K562 (cell line): Measurements from ENCODE around the gene FGF22. TPM values are rescaled to one million over a fixed set of nuclear protein-coding genes. Genes with fewer than 3 reads are reported as not detected.

ENCODE experiments used
- ATAC-seq: fragments of 200-7000 bp; cut with Tn5 transposase; 3 replicates; pipeline ENCODE4 v1.9.1; 2020; ENCODE audit warnings: moderate library complexity
- BruUV-seq: library from RNA; stranded (reverse); fragments of 400-500 nt; replicated peaks from 2 replicates; lab custom pipeline; 2021; lab: Mats Ljungman, UMichigan
- CTCF ChIA-PET: fragments of 300-600 bp; formaldehyde crosslinking; extraction: SDS; loops from one replicate; lab custom pipeline; 2021; ENCODE audit warnings: low intra/inter-chr PET ratio; lab: Yijun Ruan, JAX
- POLR2A ChIA-PET: fragments of 300-600, 350-650 bp; sonication (Branson Sonifier 250); formaldehyde crosslinking; extraction: SDS; loops from one replicate; lab custom pipeline; 2021; ENCODE audit warnings: antibody characterized with exemption, inconsistent platforms; lab: Yijun Ruan, JAX
- DNase-seq, 4 experiments: peaks; one replicate each; pipeline versions ENCODE4 v3.0.0 to v3.0.0-alpha.2; 2011 to 2018; ENCODE audit warnings: low spot score in 3 of 4, mixed read lengths in 3 of 4; ENCODE audit errors: extremely low read depth in 1 of 4
- FAIRE-seq: peaks from 2 replicates; lab custom pipeline; 2011; peaks lifted over from hg19 to GRCh38; lab: Jason Lieb, UNC
- H2AFZ ChIP-seq: 2 replicates; pipeline ENCODE4 v1.6.0; 2011; ENCODE audit warnings: low read depth, low read length, control low read depth, inconsistent platforms
- H3K27ac ChIP-seq: fragments of 200-600 bp; 3 replicates; pipeline ENCODE4 v1.8.0; 2011; ENCODE audit warnings: low read depth, mild to moderate bottlenecking, control low read depth, inconsistent platforms, low read length, moderate library complexity, mixed read lengths; ENCODE audit errors: extremely low read depth
- H3K27me3 ChIP-seq, 2 experiments: fragments of 300-600 bp in 1 of 2; 2 replicates in 1 of 2; 3 replicates in 1 of 2; pipeline versions ENCODE4 v1.6.0 to v1.8.0; 2011; ENCODE audit warnings: inconsistent platforms in 2 of 2, low read length in 2 of 2, mild to moderate bottlenecking in 1 of 2, mixed read lengths in 1 of 2, moderate library complexity in 1 of 2; ENCODE audit not compliant: control insufficient read depth in 2 of 2, insufficient read depth in 2 of 2
- H3K36me3 ChIP-seq: fragments of 300-600 bp; 3 replicates; pipeline ENCODE4 v1.8.0; 2011; ENCODE audit warnings: mild to moderate bottlenecking, low read length, inconsistent platforms; ENCODE audit not compliant: control insufficient read depth, insufficient read depth
- H3K4me1 ChIP-seq, 2 experiments: fragments of 200-600 bp in 1 of 2; replicated peaks in 1 of 2; 2 replicates in 1 of 2; 3 replicates in 1 of 2; pipeline versions ENCODE4 v1.5.1 to v1.8.0; 2011; ENCODE audit warnings: inconsistent platforms in 2 of 2, low read length in 2 of 2, mild to moderate bottlenecking in 1 of 2, mixed read lengths in 1 of 2, moderate library complexity in 1 of 2; ENCODE audit not compliant: control insufficient read depth in 2 of 2, insufficient read depth in 2 of 2
- H3K4me2 ChIP-seq: 2 replicates; pipeline ENCODE4 v1.6.1; 2011; ENCODE audit warnings: low read length, control low read depth, inconsistent platforms, mixed read lengths; ENCODE audit not compliant: insufficient read depth
- H3K4me3 ChIP-seq: fragments of 200-600 bp; sonication (generic), shearing (Covaris generic); 2 replicates; pipeline ENCODE4 v1.5.1; 2016; ENCODE audit warnings: control low read depth, inconsistent platforms
- H3K79me2 ChIP-seq: fragments of 200-600 bp; 3 replicates; pipeline ENCODE4 v1.8.0; 2011; ENCODE audit warnings: low read length, inconsistent platforms; ENCODE audit not compliant: control insufficient read depth, insufficient read depth
- H3K9ac ChIP-seq, 2 experiments: 2 replicates each; pipeline versions ENCODE4 v1.6.0 to v1.6.1; 2011; ENCODE audit warnings: low read depth in 2 of 2, low read length in 2 of 2, control low read depth in 1 of 2, inconsistent platforms in 1 of 2, mild to moderate bottlenecking in 1 of 2, mixed read lengths in 1 of 2; ENCODE audit not compliant: insufficient read depth in 1 of 2
- H3K9me1 ChIP-seq: one replicate; pipeline ENCODE4 v1.6.0; 2011; ENCODE audit warnings: inconsistent platforms, mild to moderate bottlenecking, low read length, moderate library complexity; ENCODE audit not compliant: control insufficient read depth, insufficient read depth
- H3K9me3 ChIP-seq: replicated peaks from 2 replicates; pipeline ENCODE4 v1.5.1; 2011; ENCODE audit warnings: low read depth, low read length, inconsistent platforms; ENCODE audit not compliant: control insufficient read depth, insufficient read depth
- H4K20me1 ChIP-seq: replicated peaks from 2 replicates; pipeline ENCODE4 v1.6.1; 2011; ENCODE audit warnings: low read length, inconsistent platforms, mixed read lengths; ENCODE audit not compliant: control insufficient read depth, insufficient read depth
- ZNF134 ChIP-seq: fragments of 250-450 bp; sonication (Bioruptor Pico); conservative IDR thresholded peaks from 2 replicates; pipeline ENCODE4 v1.4.0; 2020
- WGBS: fragments of 100-300 bp; shearing (Covaris generic); methylation state at CpG from one replicate; pipeline ENCODE4 v1.1.6; 2016; ENCODE audit warnings: low coverage, mixed read lengths; ENCODE audit not compliant: insufficient coverage; ENCODE audit errors: missing lambda C conversion rate; 5-methylcytosine and 5-hydroxymethylcytosine counted together
- in situ Hi-C: fragments of 300-500 bp; cut with MboI; formaldehyde crosslinking; loops from 4 replicates; pipeline ENCODE4 v1.15.0; 2018; ENCODE audit warnings: inconsistent platforms, mixed read lengths
- intact Hi-C: fragments of 100-400 bp; cut with micrococcal nuclease; formaldehyde crosslinking; loops from 2 replicates; pipeline ENCODE4 v1.14.2; 2022
- polyA plus RNA-seq, 8 experiments: library from polyadenylated mRNA; depleted of rRNA in 4 of 8; stranded (reverse) in 5 of 8; unstranded in 3 of 8; fragments of >200 nt; fragmentation: Nextera tagmentation in 2 of 8; fragmentation: Illumina TruSeq in 1 of 8; extraction: Ambion mirVana in 2 of 8; extraction: Trizol in 1 of 8; gene quantifications; 2 replicates each; pipeline versions ENCODE4 v1.2.1 to v1.2.3, GENCODE V29; 2011 to 2014; ENCODE audit warnings: inconsistent platforms in 1 of 8, missing spikeins in 1 of 8
- total RNA-seq, 7 experiments: library from RNA; depleted of rRNA in 6 of 7; stranded (reverse); fragments of >200 nt in 6 of 7; fragmentation: Illumina TruSeq in 2 of 7; extraction: Trizol in 2 of 7; gene quantifications; 2 replicates each; pipeline versions ENCODE4 v1.2.1 to v1.2.3, GENCODE V29; 2011 to 2021; ENCODE audit warnings: low replicate concordance in 1 of 7
- TF ChIP-seq, protein P1 (sequence below): fragments of 250-450 bp; sonication (Bioruptor Pico); IDR thresholded peaks from 2 replicates; pipeline ENCODE4 v1.4.0; 2020; ENCODE audit warnings: mild to moderate bottlenecking, moderate library complexity

FGF22 gene
- total and polyA plus RNA-seq, 9 of the 15 experiments (the other 6 are each of a cell fraction or from before 2014, with no cell fraction given) = 0.14 to 2.2 (median 0.86) TPM; not detected in 4

DNA sequence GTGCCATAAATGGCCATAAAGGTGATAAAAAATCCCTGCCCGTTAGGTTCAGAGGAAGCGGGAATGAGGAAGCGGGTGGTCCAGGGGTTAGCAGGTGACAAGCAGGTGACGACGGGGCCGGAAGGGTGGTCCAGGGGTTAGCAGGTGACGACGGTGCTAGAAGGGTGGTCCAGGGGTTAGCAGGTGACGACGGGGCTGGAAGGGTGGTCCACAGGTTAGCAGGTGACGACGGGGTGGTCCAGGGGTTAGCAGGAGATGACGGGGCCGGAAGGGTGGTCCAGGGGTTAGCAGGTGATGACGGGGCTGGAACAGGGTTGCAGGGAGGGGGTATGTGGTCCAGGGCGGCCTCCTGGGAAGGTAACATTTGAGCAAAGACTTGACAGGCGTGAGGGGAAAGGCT lies 49.3 kb downstream of the FGF22 start:
- H3K4me1 ChIP-seq = peaks cover 0 to 33% of the 10 kb centered on the region in 2 experiments; a peak in 2 of 5 replicates
- BruUV-seq = no TSS peak
- no peak overlapping the region for H3K4me2 ChIP-seq
- ChIA-PET CTCF (no interaction called here), POLR2A (interaction anchor here (0.8 kb wide), 1 partner anchor 13 kb away, joined by 3 read pairs; no protein-coding TSS in a partner anchor)
- H3K9me3 ChIP-seq = no peaks in the 10 kb centered on the region
- no peak overlapping the region for H3K27ac ChIP-seq
- no peaks in the 10 kb centered on the region for H3K9me1 ChIP-seq
- H3K4me3 ChIP-seq = no peak overlapping the region
- in situ Hi-C loops = no loop called here
- peak; percentile 73 for TF ChIP-seq ZNF134 (CRISPR knock-in tag)
- TF ChIP-seq, protein P1, sequence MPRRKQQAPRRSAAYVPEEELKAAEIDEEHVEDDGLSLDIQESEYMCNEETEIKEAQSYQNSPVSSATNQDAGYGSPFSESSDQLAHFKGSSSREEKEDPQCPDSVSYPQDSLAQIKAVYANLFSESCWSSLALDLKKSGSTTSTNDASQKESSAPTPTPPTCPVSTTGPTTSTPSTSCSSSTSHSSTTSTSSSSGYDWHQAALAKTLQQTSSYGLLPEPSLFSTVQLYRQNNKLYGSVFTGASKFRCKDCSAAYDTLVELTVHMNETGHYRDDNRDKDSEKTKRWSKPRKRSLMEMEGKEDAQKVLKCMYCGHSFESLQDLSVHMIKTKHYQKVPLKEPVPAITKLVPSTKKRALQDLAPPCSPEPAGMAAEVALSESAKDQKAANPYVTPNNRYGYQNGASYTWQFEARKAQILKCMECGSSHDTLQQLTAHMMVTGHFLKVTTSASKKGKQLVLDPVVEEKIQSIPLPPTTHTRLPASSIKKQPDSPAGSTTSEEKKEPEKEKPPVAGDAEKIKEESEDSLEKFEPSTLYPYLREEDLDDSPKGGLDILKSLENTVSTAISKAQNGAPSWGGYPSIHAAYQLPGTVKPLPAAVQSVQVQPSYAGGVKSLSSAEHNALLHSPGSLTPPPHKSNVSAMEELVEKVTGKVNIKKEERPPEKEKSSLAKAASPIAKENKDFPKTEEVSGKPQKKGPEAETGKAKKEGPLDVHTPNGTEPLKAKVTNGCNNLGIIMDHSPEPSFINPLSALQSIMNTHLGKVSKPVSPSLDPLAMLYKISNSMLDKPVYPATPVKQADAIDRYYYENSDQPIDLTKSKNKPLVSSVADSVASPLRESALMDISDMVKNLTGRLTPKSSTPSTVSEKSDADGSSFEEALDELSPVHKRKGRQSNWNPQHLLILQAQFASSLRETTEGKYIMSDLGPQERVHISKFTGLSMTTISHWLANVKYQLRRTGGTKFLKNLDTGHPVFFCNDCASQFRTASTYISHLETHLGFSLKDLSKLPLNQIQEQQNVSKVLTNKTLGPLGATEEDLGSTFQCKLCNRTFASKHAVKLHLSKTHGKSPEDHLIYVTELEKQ (CRISPR knock-in tag) = no peak
- no peaks in the 10 kb centered on the region for H4K20me1 ChIP-seq
- no peaks in the 10 kb centered on the region for H3K27me3 ChIP-seq
- FAIRE-seq (no peak), DNase-seq (no peak), ATAC-seq (no peak)
- H3K36me3 ChIP-seq = no peaks in the 10 kb centered on the region
- H2AFZ ChIP-seq = no peak overlapping the region
- WGBS = 60% methylated on average over 17 of the region's 17 CpGs
- no peaks in the 10 kb centered on the region for H3K79me2 ChIP-seq
- H3K9ac ChIP-seq = no peak overlapping the region
- intact Hi-C loops = no loop called here
